Measurements from ENCODE around the gene IRGC. TPM values are rescaled to one million over a fixed set of nuclear protein-coding genes. Genes with fewer than 3 reads are reported as not detected.

IRGC gene
- total RNA-seq, 2 experiments from 2014 or later, result not detected

GRCh38 chr19:43692877-43693276, 23.0 kb upstream of the IRGC start:
- Mint-ChIP-seq H3K4me3 (no peak overlapping the region), H3K27me3 (peaks cover 2% of the 10 kb centered on the region), H3K36me3 (peaks cover 15% of the 10 kb centered on the region), H3K27ac (no peak overlapping the region), H3K9me3 (peaks cover 31% of the 10 kb centered on the region), H3K4me1 (ENCODE audit: low read depth) (no peaks in the 10 kb centered on the region)
- CTCF ChIA-PET, result no interaction called here
- POLR2A ChIA-PET, result no interaction called here
- intact Hi-C loops (cut with micrococcal nuclease), result no loop called here
- no peak for DNase-seq

- Mint-ChIP-seq H3K4me1 (ENCODE audit: low read depth) (peaks cover under 1% of the 10 kb centered on the region), H3K4me3 (no peak overlapping the region), H3K27ac (no peak overlapping the region), H3K9me3 (peaks cover 31% of the 10 kb centered on the region), H3K27me3 (peaks cover 2% of the 10 kb centered on the region), H3K36me3 (peaks cover 15% of the 10 kb centered on the region)
- CTCF ChIA-PET, result no interaction called here
- intact Hi-C loops (cut with micrococcal nuclease), result no loop called here
- POLR2A ChIA-PET, result no interaction called here
- DNase-seq, result no peak
These were observed 21.3 kb upstream of the IRGC start for GRCh38 chr19:43694553-43694952.

GRCh38 chr19:43695985-43696704, 19.7 kb upstream of the IRGC start:
- no peak for DNase-seq
- Mint-ChIP-seq H3K36me3 (peaks cover 15% of the 10 kb centered on the region), H3K27ac (no peak overlapping the region), H3K4me3 (no peak overlapping the region), H3K4me1 (ENCODE audit: low read depth) (peaks cover 16% of the 10 kb centered on the region), H3K27me3 (peaks cover 2% of the 10 kb centered on the region), H3K9me3 (peaks cover 23% of the 10 kb centered on the region)
- ChIA-PET CTCF (no interaction called here), POLR2A (no interaction called here)
- intact Hi-C loops (cut with micrococcal nuclease), result no loop called here

- H3K4me1 Mint-ChIP-seq (ENCODE audit: low read depth), result peaks cover 23% of the 10 kb centered on the region
- intact Hi-C loops (cut with micrococcal nuclease), result no loop called here
- H3K9me3 Mint-ChIP-seq, result peaks cover 13% of the 10 kb centered on the region
- H3K36me3 Mint-ChIP-seq, result peaks cover 6% of the 10 kb centered on the region
- H3K4me3 Mint-ChIP-seq, result no peak overlapping the region
- ChIA-PET POLR2A (interaction anchor here (0.6 kb wide), 1 partner anchor 169 kb away, joined by 4 read pairs; no protein-coding TSS in a partner anchor), CTCF (interaction anchor here (1.2 kb wide), 1 partner anchor 15 kb away, joined by 3 read pairs; no protein-coding TSS in a partner anchor)
- H3K27me3 Mint-ChIP-seq, result peaks cover 2% of the 10 kb centered on the region
- DNase-seq, result no peak
- no peak overlapping the region for H3K27ac Mint-ChIP-seq
These were observed 18.6 kb upstream of the IRGC start for GRCh38 chr19:43697295-43697694.

DNA sequence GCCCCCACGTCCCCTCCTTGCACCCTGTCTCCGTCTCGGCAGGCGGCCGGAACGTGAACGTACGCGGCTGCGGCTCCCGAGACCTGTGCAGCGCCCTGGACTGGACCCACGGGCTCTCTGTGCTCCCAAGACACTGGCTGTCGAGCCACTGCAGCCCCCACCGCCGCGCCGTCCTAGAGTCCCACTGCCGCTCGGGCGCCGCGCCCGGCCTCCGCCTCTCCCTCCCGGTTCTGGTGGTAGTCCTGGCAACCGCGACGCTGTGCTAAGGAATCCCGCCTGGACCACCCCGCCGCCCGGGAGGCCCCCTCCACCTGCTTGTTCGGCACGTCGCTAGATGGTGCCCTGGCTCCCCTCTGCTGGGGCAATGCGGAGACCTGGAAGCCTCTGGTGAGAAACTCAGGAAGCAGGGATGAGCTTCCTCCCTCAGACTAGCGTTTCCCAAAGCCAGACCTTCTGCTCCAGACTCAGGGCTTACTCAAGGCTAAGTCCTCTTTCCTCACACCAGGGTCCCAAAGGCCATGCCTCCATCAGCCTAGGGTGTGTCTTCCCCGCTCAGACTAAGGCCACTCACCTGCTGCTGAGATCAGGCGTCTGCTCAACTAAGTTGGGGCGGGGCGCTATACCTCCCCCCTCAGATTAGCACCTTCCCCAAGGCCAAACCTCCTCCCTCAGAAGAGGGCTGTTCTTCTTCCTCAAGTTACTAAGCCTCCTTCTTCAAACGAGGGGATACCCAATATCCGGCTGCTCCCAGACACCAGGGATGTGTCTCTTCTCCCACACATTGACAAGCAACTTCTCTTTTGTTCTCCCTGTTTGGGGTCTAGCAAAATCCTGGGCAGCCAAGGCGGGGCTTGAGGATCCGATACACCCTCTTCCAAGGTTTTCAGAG, 16.1 kb upstream of the IRGC start:
- Mint-ChIP-seq H3K9me3 (peaks cover 9% of the 10 kb centered on the region), H3K27me3 (peaks cover 2% of the 10 kb centered on the region), H3K36me3 (peaks cover 4% of the 10 kb centered on the region), H3K27ac (peak overlapping the region; percentile 98), H3K4me3 (peak overlapping the region; percentile 38), H3K4me1 (ENCODE audit: low read depth) (peaks cover 23% of the 10 kb centered on the region)
- ChIA-PET POLR2A (no interaction called here), CTCF (no interaction called here)
- intact Hi-C loops (cut with micrococcal nuclease), result no loop called here
- peak; percentile 14 for DNase-seq

- DNase-seq, result peak; percentile 37
- peaks cover 6% of the 10 kb centered on the region for H3K9me3 Mint-ChIP-seq
- intact Hi-C loops (cut with micrococcal nuclease), result no loop called here
- H3K4me3 Mint-ChIP-seq, result peak overlapping the region; percentile 69
- peaks cover 23% of the 10 kb centered on the region for H3K4me1 Mint-ChIP-seq (ENCODE audit: low read depth)
- POLR2A ChIA-PET, result interaction anchor here (0.9 to 1.0 kb wide), 3 partner anchors 32 to 172 kb away, joined by 3 to 4 read pairs (median 3); no protein-coding TSS in a partner anchor
- CTCF ChIA-PET, result interaction anchor here (0.7 to 2.0 kb wide), 2 partner anchors 24 to 32 kb away, joined by 3 to 9 read pairs; no protein-coding TSS in a partner anchor
- peaks cover 2% of the 10 kb centered on the region for H3K36me3 Mint-ChIP-seq
- H3K27me3 Mint-ChIP-seq, result no peaks in the 10 kb centered on the region
- H3K27ac Mint-ChIP-seq, result peak overlapping the region; percentile 98
These were observed 15.4 kb upstream of the IRGC start for GRCh38 chr19:43700395-43701000.

GRCh38 chr19:43704002-43704705, 11.7 kb upstream of the IRGC start:
- no peak overlapping the region for H3K27ac Mint-ChIP-seq
- peaks cover 23% of the 10 kb centered on the region for H3K4me1 Mint-ChIP-seq (ENCODE audit: low read depth)
- no peak overlapping the region for H3K4me3 Mint-ChIP-seq
- CTCF ChIA-PET, result interaction anchor here (0.9 to 1.3 kb wide), 2 partner anchors 36 to 106 kb away, joined by 3 to 4 read pairs; no protein-coding TSS in a partner anchor
- POLR2A ChIA-PET, result no interaction called here
- DNase-seq, result no peak
- H3K27me3 Mint-ChIP-seq, result no peaks in the 10 kb centered on the region
- intact Hi-C loops (cut with micrococcal nuclease), result no loop called here
- H3K9me3 Mint-ChIP-seq, result peaks cover 6% of the 10 kb centered on the region
- H3K36me3 Mint-ChIP-seq, result peaks cover 5% of the 10 kb centered on the region

DNA sequence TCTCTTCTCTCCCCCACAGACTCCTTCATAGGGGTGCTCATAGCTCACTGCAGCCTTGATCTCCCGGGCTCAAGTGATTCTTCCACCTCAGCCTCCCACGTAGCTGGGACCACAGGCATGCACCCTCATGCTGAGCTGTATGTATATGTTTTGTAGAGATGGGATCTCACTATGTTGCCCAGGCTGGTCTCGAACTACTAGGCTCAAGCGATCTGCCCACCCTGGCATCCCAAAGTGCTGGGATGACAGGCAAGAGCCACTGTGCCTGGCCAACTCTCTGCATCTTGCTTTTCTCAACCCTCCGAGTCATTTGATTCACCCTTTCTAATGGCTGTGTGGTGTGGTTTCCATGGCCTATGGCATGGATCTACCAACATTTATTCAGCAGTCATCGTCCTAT, 10.1 kb upstream of the IRGC start:
- Mint-ChIP-seq H3K9me3 (peaks cover 7% of the 10 kb centered on the region), H3K4me3 (no peak overlapping the region), H3K27me3 (no peaks in the 10 kb centered on the region), H3K4me1 (ENCODE audit: low read depth) (peaks cover 10% of the 10 kb centered on the region), H3K36me3 (peaks cover 5% of the 10 kb centered on the region), H3K27ac (peak overlapping the region; percentile 2)
- ChIA-PET POLR2A (no interaction called here), CTCF (interaction anchor here (0.6 kb wide), 1 partner anchor 230 kb away, joined by 3 read pairs; no protein-coding TSS in a partner anchor)
- DNase-seq, result no peak
- intact Hi-C loops (cut with micrococcal nuclease), result no loop called here

GRCh38 chr19:43707158-43707712, 8.6 kb upstream of the IRGC start:
- DNase-seq, result no peak
- intact Hi-C loops (cut with micrococcal nuclease), result no loop called here
- H3K4me3 Mint-ChIP-seq, result no peak overlapping the region
- peaks cover 4% of the 10 kb centered on the region for H3K4me1 Mint-ChIP-seq (ENCODE audit: low read depth)
- H3K36me3 Mint-ChIP-seq, result peaks cover 3% of the 10 kb centered on the region
- no peak overlapping the region for H3K27ac Mint-ChIP-seq
- peaks cover 2% of the 10 kb centered on the region for H3K27me3 Mint-ChIP-seq
- peaks cover 7% of the 10 kb centered on the region for H3K9me3 Mint-ChIP-seq
- POLR2A ChIA-PET, result no interaction called here
- CTCF ChIA-PET, result interaction anchor here (0.6 to 1.4 kb wide), 2 partner anchors 39 to 125 kb away, joined by 3 read pairs; no protein-coding TSS in a partner anchor

- POLR2A ChIA-PET, result no interaction called here
- H3K9me3 Mint-ChIP-seq, result peaks cover 7% of the 10 kb centered on the region
- intact Hi-C loops (cut with micrococcal nuclease), result no loop called here
- CTCF ChIA-PET, result interaction anchor here (1.4 kb wide), 1 partner anchor 40 kb away, joined by 3 read pairs; no protein-coding TSS in a partner anchor
- DNase-seq, result no peak
- peaks cover 6% of the 10 kb centered on the region for H3K4me1 Mint-ChIP-seq (ENCODE audit: low read depth)
- H3K27me3 Mint-ChIP-seq, result peaks cover 4% of the 10 kb centered on the region
- peaks cover 3% of the 10 kb centered on the region for H3K36me3 Mint-ChIP-seq
- no peak overlapping the region for H3K27ac Mint-ChIP-seq
- H3K4me3 Mint-ChIP-seq, result no peak overlapping the region
These were observed 7.2 kb upstream of the IRGC start for GRCh38 chr19:43708716-43709115.

- intact Hi-C loops (cut with micrococcal nuclease), result no loop called here
- peak; percentile 31 for DNase-seq
- ChIA-PET CTCF (no interaction called here), POLR2A (no interaction called here)
- Mint-ChIP-seq H3K4me3 (no peak overlapping the region), H3K4me1 (ENCODE audit: low read depth) (peaks cover 6% of the 10 kb centered on the region), H3K36me3 (peaks cover 3% of the 10 kb centered on the region), H3K9me3 (peaks cover 7% of the 10 kb centered on the region), H3K27me3 (peaks cover 7% of the 10 kb centered on the region), H3K27ac (no peak overlapping the region)
These were observed 4.0 kb upstream of the IRGC start for GRCh38 chr19:43711751-43712355.
